NCI-H1436 treated with DMSO at 0.1 percent for 48 hours (cell line): Measurements from ENCODE around the gene PPFIA3.
"Not testable (repeated sequence)": the region's sequence is repeated elsewhere in the genome, so short reads cannot be mapped to it uniquely, and the experiment has no call there.

Source experiments
- DNase-seq: peaks from one replicate; lab custom pipeline; 2025; lab: John Stamatoyannopoulos, UW

Gene PPFIA3

GRCh38 chr19:49150106-49150943 is 31.0 kb downstream of the PPFIA3 start:
- no peak for DNase-seq

GRCh38 chr19:49150944-49151243 is 31.6 kb downstream of the PPFIA3 start:
- no peak for DNase-seq

- DNase-seq: no peak
These were observed 32.1 kb downstream of the PPFIA3 start for GRCh38 chr19:49151267-49152118.

GRCh38 chr19:49152119-49152550 is 32.8 kb downstream of the PPFIA3 start:
- DNase-seq: no peak

- no peak for DNase-seq
These were observed 33.9 kb downstream of the PPFIA3 start for GRCh38 chr19:49153167-49153809.

GRCh38 chr19:49154279-49154678 is 34.9 kb downstream of the PPFIA3 start:
- no peak for DNase-seq

- no peak for DNase-seq
These were observed 35.9 kb downstream of the PPFIA3 start, which contains the start of gene HRC for GRCh38 chr19:49155005-49155819. HRC (minus strand) TSS chr19:49155396; CDS start chr19:49155237, 159 bp downstream.

GRCh38 chr19:49155820-49156346 is 36.5 kb downstream of the PPFIA3 start:
- no peak for DNase-seq

- DNase-seq: no peak
These were observed 38.3 kb downstream of the PPFIA3 start, which contains the start of gene TRPM4 for GRCh38 chr19:49157445-49158224. TRPM4 (plus strand) TSS chr19:49157792; CDS start chr19:49157867, 75 bp downstream.

GRCh38 chr19:49160450-49161189 is 41.3 kb downstream of the PPFIA3 start:
- DNase-seq: no peak

GRCh38 chr19:49161987-49162386 is 42.6 kb downstream of the PPFIA3 start:
- DNase-seq: no peak

GRCh38 chr19:49165111-49165750 is 45.9 kb downstream of the PPFIA3 start:
- DNase-seq: no peak

- no peak for DNase-seq
These were observed 46.5 kb downstream of the PPFIA3 start for GRCh38 chr19:49165865-49166301.

- no peak for DNase-seq
These were observed 48.6 kb downstream of the PPFIA3 start for GRCh38 chr19:49167857-49168409.

- no peak for DNase-seq
These were observed 49.1 kb downstream of the PPFIA3 start for GRCh38 chr19:49168421-49168820.

GRCh38 chr19:49173198-49173597 is 53.9 kb downstream of the PPFIA3 start:
- DNase-seq: no peak

- no peak for DNase-seq
These were observed 61.3 kb downstream of the PPFIA3 start for GRCh38 chr19:49180659-49181058.

- DNase-seq: not testable (repeated sequence)
These were observed 62.9 kb downstream of the PPFIA3 start for GRCh38 chr19:49182010-49182847.
